SK-N-SH (cell line): ENCODE data around the gene SULT1E1.

Experiments used
- FOXM1 ChIP-seq: IDR thresholded peaks from 2 replicates; pipeline ENCODE4 v1.4.0; 2012; ENCODE audit warnings: low read depth, mild to moderate bottlenecking
- TAF1 ChIP-seq: IDR thresholded peaks from 2 replicates; pipeline ENCODE4 v1.6.1; 2012; ENCODE audit warnings: low read depth, mild to moderate bottlenecking, low read length, moderate library complexity, borderline replicate concordance
- TF ChIP-seq, protein P1 (sequence below): fragments of 200-600 bp; sonication (generic); IDR thresholded peaks from 2 replicates; pipeline ENCODE4 v1.6.1; 2017; ENCODE audit warnings: antibody characterized with exemption, mild to moderate bottlenecking, moderate library complexity

DNA sequence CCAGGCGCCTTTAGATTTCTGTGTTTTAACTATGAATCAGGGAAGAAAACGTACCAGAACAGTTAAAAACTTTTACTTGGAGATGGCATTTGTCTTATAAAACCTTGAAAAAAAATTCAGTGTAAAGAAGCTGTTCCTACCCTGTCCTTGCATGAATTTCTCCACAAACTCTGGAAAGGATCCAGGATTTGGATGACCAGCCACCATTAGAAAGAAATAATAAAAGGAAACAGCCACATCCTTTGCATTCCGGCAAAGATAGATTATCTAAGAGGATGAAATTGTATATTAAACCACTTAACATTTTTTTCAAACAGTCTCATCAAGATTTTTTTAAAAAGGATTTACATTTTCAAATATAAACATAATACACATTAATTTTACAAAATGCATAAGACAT lies 10.6 kb downstream of the SULT1E1 start:
- TF ChIP-seq, protein P1, sequence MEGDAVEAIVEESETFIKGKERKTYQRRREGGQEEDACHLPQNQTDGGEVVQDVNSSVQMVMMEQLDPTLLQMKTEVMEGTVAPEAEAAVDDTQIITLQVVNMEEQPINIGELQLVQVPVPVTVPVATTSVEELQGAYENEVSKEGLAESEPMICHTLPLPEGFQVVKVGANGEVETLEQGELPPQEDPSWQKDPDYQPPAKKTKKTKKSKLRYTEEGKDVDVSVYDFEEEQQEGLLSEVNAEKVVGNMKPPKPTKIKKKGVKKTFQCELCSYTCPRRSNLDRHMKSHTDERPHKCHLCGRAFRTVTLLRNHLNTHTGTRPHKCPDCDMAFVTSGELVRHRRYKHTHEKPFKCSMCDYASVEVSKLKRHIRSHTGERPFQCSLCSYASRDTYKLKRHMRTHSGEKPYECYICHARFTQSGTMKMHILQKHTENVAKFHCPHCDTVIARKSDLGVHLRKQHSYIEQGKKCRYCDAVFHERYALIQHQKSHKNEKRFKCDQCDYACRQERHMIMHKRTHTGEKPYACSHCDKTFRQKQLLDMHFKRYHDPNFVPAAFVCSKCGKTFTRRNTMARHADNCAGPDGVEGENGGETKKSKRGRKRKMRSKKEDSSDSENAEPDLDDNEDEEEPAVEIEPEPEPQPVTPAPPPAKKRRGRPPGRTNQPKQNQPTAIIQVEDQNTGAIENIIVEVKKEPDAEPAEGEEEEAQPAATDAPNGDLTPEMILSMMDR, result no peak
- peak; percentile 47; the same call in 1 of the 2 replicates for TF ChIP-seq FOXM1
- TF ChIP-seq TAF1, result no peak
